NCI-H82 (cell line): ENCODE measurements around the gene SERPINA1.
"Not testable (repeated sequence)": the region's sequence is repeated elsewhere in the genome, so short reads cannot be mapped to it uniquely, and the experiment has no call there.

ENCODE experiments used
- DNase-seq: peaks from one replicate; lab custom pipeline; 2025; lab: John Stamatoyannopoulos, UW

The SERPINA1 gene

DNA sequence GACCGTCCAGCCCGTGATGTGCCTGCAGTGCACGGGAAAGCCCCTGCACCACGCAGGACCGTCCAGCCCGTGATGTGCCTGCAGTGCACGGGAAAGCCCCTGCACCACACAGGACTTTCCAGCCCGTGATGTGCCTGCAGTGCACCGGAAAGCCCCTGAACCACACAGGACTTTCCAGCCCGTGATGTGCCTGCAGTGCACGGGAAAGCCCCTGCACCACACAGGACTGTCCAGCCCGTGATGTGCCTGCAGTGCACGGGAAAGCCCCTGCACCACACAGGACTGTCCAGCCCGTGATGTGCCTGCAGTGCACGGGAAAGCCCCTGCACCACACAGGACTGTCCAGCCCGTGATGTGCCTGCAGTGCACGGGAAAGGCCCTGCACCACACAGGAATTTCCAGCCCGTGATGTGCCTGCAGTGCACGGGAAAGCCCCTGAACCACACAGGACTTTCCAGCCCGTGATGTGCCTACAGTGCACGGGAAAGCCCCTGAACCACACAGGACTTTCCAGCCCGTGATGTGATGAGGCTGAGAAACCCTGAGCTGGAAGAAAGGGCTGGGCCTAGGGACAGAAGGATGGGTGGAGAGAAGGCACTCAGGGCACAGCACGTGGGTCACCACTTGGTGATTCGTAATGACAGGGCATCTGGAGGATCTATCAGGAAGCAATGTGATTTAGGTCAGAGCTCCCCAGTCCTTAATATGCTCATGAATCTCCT is 42.2 kb downstream of the SERPINA1 start:
- DNase-seq: not testable (repeated sequence)

GRCh38 chr14:94345344-94346064 is 42.9 kb downstream of the SERPINA1 start:
- no peak for DNase-seq

- DNase-seq: no peak
These were observed 44.0 kb downstream of the SERPINA1 start for GRCh38 chr14:94344389-94344788.

DNA sequence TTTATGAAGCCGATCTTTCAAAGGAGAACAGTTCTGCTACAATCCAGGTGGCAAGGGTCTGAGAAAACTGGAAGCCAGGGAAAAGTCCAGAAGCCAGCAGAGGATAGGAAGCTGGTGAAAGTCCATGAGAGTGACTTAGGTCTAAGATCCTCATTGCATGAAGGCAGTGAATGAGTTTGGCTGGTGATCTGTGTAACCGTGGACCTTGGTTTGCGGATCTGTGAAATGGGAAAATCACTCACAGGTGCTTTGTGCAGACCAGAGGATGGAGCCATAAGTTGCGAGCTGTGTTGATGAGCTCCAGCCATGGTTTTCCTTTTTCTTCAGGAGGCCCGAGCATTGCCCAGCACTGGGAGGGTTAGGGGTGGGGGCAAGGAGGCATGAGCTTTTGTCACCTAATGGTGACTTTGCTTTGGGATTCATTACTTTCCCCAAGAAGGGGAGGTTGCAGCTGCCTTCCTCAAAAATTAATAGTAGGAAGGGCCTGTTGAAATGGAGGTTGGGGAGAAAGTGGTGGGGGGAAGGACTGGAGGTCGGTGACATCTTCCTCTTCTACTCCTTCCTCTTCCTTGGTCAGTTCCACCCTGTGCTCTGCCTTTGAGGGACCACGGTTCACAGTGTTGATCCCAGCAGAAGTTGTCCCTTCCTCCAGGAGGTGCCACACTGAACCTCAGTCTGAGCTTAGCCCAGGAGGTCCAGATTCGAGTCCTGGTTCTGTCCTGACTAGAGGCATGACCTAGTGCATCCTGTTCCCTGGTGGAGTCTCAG is 45.0 kb downstream of the SERPINA1 start:
- no peak for DNase-seq

DNA sequence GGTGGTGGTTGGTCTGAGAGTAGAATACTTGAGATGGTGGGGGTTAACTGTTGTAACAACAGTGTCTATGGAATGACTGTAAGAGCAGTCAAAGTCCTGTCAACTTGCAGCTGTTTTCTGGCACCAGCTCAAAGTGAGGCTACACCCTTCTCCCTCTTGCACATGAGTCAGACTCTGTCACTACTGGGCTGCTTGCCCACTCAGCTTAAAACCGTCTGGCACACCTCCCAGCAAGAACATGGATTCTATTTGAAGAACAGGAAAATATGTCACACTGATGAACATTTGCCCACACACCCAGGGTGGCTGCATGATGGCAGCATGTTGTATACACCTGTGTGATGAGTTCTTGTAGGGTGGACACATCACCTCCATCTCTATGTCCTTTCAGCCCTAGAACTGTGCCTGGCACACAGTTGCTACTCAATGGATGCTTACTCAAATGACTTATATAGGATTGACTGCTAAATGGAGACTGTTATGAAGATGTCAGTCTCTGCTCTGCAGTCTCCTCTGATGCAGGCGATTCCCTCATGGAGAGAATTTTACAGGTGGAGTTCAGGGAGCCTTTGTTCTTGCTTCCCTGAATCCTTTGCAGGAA is 46.0 kb downstream of the SERPINA1 start:
- no peak for DNase-seq

DNA sequence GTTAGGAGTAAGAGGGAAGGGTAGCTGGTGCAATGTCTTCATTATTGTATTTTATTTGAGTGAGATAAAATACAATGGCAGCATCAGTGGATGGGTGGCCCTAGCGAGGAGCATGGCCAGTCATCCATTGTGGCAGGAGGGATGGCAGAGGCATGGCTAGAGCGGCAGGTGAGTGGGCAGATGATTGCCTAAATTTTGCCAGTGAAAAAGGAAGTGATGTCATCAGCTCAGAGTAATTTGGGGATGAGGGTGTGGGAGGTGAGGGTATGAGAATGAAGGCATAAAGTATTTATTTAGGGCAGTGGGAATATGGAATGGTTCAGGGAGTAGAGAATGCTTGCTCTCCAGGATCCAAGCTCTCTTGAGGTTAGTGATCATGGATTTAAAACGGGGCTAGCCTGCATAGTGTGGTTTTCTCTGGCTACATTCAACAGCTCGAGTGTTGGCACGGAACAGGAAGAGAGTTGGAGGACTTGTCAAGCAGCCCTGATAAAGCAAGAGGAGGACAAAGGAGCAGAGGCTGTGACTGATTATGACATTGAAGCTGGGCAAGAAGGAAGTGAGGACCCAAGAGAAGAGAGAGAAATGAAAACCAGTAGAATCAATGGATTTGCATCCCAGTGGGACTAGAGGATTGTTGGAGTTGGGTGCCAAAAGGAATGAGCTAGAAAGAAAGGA is 46.6 kb downstream of the SERPINA1 start:
- DNase-seq: no peak

DNA sequence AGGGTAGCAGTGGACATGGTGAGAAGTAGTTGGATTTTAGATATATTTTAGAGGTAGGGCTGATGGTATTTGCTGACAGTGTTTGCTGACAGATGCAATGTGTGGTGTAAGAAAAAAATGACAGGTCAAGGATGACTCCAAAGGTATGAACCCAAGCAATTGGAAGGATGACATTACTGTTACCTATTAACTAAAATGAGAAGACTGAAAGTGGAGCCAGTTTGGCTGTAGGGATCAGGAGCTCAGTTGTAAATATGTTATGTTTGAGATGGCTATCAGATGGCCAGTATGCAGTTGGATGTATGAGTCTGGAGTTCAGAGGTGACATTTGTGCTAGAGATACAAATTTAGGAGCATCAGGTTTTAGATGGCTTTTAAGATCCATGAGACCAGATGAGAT is 47.9 kb downstream of the SERPINA1 start:
- DNase-seq: no peak

DNA sequence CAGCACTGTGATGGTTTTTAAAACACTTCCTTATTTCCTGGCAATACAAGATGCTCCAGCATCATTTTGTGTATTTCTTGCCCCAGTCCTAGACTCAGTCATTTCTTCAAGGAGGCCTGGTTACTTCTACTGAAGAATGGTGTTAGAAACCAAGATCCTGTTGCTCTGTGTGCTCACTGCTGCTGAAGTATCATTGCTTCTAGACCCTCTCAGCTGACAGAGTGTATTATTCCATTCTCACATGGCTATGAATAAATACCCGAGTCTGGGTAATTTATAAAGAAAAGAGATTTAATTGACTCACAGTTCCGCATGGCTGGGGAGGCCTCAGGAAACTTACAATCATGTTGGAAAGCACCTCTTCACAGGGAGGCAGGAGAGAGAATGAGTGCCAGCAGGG is 50.4 kb downstream of the SERPINA1 start:
- DNase-seq: no peak

DNA sequence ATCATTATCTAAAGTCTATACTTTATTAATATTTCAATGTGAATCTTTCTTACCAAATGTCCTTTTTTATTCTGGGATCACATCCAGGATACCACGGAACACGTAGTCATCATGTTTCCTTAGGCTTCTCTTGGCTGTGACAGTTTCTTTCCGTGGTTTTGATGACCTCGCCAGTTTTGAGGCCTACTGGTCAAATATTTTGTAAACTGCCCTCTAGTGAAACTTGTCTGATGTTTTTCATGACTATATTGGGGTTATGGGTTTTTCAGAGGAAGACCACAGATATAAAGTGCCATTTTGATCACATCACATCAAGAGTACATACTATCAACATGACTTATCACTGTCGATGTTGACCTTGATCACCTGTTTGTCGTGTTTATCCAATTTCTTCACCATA is 51.1 kb downstream of the SERPINA1 start:
- no peak for DNase-seq

DNA sequence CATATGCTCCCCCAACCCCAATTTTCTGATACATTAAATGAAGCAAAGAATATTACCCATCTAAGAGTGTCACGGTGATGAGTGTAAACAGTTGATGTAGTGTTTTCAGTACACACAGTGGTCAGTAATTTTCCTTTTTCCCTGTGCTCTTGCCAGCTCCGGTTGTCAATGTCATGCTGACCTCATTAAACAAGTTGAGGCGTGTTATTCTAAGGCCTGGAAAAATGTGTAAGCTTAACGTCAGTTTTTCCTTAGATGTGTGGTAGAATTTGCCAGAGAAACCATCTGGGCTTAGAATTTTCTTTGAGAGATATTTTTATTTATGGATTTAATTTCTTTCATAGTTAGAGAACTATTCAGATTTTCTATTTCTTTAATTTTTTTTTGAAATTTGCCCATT is 53.5 kb downstream of the SERPINA1 start:
- DNase-seq: no peak

DNA sequence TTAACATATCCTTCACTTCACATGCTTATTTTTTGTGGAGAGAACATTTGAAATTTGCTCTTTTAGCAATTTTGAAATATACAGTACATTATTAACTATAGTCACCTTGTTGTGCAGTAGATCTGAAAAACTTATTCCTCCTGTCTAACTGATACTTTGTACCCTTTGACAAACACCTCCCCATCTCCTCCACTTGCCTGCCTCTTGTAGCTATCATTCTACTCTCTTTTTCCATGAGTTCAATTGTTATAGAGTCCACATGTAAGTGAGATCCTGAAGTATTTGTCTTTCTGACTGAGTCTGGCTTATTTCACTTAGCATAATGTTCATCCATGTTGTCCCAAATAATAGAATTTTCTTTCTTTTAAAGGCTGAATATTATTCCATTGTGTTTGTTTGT is 55.8 kb downstream of the SERPINA1 start:
- no peak for DNase-seq

DNA sequence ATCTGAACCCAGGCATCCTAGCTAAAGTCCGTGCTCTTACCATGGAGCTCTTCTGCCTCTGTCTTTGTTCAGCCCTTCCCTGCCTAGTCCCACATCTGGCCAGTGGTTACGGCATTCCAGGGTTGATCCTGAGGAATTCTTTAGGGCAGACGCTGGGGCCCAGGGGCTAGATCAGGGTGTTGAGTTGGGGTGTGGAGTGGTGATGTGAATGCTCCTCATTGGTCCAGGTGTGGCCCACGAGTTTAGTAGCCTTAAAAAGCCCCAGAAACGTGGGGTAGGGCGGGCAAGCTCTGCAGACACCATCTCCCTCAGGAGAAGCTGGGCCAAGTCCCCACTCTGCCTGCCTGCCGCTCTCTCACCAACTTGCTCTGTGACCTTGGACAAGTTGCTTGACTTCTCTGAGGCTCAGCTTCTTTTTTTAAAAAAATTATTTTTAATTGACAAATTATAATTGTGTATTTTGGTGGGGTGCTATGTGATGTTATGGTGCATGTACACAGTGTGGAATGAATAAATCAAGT is 56.3 kb downstream of the SERPINA1 start:
- DNase-seq: no peak

DNA sequence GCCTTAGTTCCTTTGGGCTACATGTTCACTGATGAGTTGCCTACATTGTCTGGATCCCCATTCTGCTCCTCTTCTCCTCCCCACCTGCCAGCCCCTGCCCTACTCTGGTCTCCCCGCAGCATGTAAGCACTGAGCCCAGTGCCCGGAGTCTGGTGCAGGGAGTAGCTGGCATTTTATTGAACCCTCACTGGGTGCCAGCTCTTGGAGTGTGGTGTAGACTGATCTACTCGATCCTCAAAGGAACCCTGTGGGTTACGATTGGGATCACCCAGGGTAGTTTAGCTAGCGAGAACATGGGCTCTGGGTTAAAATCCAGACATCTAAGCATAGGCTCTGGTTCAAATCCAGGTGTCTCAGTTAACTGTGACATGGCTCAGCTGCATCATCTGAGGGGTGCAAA is 56.9 kb downstream of the SERPINA1 start:
- DNase-seq: no peak

GRCh38 chr14:94330857-94331256 is 57.5 kb downstream of the SERPINA1 start:
- no peak for DNase-seq

GRCh38 chr14:94330432-94330831 is 58.0 kb downstream of the SERPINA1 start:
- DNase-seq: no peak

- DNase-seq: no peak
These were observed 58.5 kb downstream of the SERPINA1 start for GRCh38 chr14:94329857-94330256.

DNA sequence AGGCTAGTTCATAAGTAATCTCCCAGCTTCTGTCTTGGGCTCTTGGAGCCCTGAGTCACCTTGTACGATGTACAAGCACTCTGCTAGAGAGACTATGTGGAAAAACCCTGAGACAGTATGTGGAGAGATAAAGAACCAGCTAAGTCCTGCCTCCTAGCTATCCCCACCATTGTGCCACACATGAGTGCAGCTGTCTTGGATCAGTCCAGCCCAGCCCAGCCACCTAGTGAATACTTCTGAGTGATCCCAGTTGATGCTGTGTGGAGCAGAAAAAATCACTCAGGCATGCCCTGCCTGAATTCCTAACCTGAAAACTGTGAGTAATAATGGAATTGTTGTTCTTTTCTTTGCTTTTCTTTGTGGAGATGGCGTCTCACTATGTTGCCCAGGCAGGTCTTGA is 60.2 kb downstream of the SERPINA1 start:
- no peak for DNase-seq
